Activated T-cell treated with anti-CD3 and anti-CD28 coated beads, Interleukin-2, amount 50 U/mL, for 4 hours (primary cell): ENCODE results near the gene KIF1A. TPM values are rescaled to one million over a fixed set of nuclear protein-coding genes. Genes with fewer than 3 reads are reported as not detected.

Source experiments
- ATAC-seq, 2 donors: fragments of 200-7000 bp; cut with Tn5 transposase; one replicate each; pipeline ENCODE4 v1.10.0; 2021
- DNase-seq: peaks from one replicate; pipeline ENCODE4 v3.0.0-alpha.2; 2020
- H3K27me3 Mint-ChIP-seq: one replicate; pipeline ENCODE4 v1.8.0; 2021; ENCODE audit warnings: low read depth, mixed read lengths
- H3K36me3 Mint-ChIP-seq: one replicate; pipeline ENCODE4 v1.8.0; 2022; ENCODE audit warnings: mixed read lengths; ENCODE audit not compliant: insufficient read depth
- H3K4me1 Mint-ChIP-seq: one replicate; pipeline ENCODE4 v1.8.0; 2021; ENCODE audit warnings: low read depth, mixed read lengths
- H3K4me3 Mint-ChIP-seq: one replicate; pipeline ENCODE4 v1.8.0; 2021; ENCODE audit warnings: mild to moderate bottlenecking, moderate library complexity, mixed read lengths
- H3K9me3 Mint-ChIP-seq: one replicate; pipeline ENCODE4 v1.8.0; 2021; ENCODE audit warnings: mixed read lengths
- total RNA-seq, 3 donors: library from RNA; stranded (reverse); gene quantifications; one replicate each; pipeline ENCODE4 v1.2.1, GENCODE V29; 2021

The KIF1A gene
- total RNA-seq, 3 donors from 2014 or later = 2.5 to 4.5 (median 3.1) TPM

DNA sequence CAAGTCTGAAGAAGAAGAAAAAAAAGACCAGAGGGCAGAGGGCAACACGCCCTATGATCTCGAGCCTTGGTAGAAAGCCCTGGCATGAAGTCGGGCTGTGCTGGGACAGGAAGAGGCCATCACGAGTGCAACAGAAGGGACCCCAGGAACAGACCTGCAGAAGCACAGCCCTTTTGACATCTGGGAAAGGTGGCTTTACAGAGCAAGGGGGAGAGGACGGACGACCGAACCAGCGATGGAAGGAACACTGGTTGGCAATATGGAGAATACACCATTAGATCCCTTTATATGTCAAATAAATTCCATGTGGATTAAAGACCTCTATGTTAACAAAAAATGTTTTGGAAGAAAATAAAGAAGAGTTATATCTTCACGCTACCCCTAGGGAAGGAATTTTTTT lies 10.7 kb downstream of the KIF1A start:
- Mint-ChIP-seq H3K9me3 (peaks cover 13% of the 10 kb centered on the region), H3K4me3 (no peak overlapping the region), H3K27me3 (peaks cover 10% of the 10 kb centered on the region), H3K4me1 (no peaks in the 10 kb centered on the region), H3K36me3 (no peaks in the 10 kb centered on the region)
- no peak for ATAC-seq
- DNase-seq = no peak

DNA sequence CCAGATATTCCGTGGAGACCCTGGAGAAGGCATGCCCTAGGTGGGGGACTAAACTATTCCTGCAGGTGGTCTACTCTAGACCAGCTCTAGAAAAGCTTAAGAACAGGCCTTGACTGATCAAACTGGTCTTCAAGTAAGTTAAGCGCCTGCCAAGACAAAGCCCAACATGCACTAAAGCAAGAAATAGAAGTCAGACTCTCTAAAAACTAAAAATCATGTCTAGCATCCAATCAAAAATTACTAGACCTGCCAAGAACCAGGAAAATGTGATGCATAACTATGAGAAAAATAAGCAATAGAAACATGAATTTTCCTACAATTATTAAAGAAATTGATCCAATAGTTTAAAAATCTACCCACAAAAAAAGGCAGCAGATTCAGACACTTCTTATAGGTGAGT lies 13.6 kb downstream of the KIF1A start:
- Mint-ChIP-seq H3K4me3 (no peak overlapping the region), H3K9me3 (peaks cover 6% of the 10 kb centered on the region), H3K4me1 (no peaks in the 10 kb centered on the region), H3K36me3 (no peaks in the 10 kb centered on the region), H3K27me3 (peaks cover 18% of the 10 kb centered on the region)
- ATAC-seq (no peak), DNase-seq (no peak)

DNA sequence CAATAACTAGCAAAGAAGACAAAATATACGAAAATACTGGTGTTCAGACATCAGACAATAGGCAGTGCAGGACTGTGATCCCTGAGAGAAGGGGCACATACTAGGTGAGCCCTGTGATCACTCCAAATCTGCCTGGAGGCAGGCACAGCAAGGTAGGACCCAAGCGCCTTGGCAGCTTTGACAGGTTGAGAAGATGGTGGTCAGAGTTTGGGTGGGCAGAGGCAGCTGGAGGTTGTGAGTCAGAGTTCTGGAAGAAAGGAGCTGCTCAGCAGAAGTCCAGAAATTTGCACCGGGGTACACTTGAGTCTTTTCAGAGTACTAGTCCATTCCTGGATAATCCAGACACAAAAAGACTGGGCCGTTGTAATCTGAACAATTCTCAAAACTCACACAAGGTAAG lies 14.0 kb downstream of the KIF1A start:
- H3K9me3 Mint-ChIP-seq = peaks cover 6% of the 10 kb centered on the region
- no peak for DNase-seq

DNA sequence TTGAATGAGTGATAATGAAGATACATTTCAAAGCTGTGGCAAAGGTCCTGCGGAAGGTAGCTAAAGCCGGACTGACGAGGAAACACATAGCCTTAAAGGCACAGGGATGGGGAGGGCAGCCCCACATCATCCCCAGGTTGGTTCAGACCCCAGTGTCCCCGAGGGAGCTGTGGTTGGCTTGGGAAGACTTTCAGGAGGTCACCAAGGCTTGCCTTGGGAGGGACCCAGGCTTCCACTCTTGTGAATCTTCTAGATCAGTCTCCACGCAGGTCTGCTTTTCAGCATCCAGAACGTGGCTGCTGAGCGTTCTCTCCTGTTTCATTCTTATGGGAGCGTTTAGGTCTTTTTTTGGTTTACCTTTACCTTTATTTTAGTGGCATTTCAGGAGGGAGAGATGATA lies 16.8 kb downstream of the KIF1A start:
- H3K4me3 Mint-ChIP-seq = no peak overlapping the region
- ATAC-seq = no peak
- peaks cover 29% of the 10 kb centered on the region for H3K27me3 Mint-ChIP-seq
- no peak for DNase-seq
- H3K36me3 Mint-ChIP-seq = no peaks in the 10 kb centered on the region
- no peaks in the 10 kb centered on the region for H3K4me1 Mint-ChIP-seq
- peaks cover 6% of the 10 kb centered on the region for H3K9me3 Mint-ChIP-seq

More for the DNA sequence above, 14.0 kb downstream of the KIF1A start:
- ATAC-seq = no peak
- peaks cover 20% of the 10 kb centered on the region for H3K27me3 Mint-ChIP-seq
- H3K36me3 Mint-ChIP-seq = no peaks in the 10 kb centered on the region
- no peaks in the 10 kb centered on the region for H3K4me1 Mint-ChIP-seq
- no peak overlapping the region for H3K4me3 Mint-ChIP-seq

DNA sequence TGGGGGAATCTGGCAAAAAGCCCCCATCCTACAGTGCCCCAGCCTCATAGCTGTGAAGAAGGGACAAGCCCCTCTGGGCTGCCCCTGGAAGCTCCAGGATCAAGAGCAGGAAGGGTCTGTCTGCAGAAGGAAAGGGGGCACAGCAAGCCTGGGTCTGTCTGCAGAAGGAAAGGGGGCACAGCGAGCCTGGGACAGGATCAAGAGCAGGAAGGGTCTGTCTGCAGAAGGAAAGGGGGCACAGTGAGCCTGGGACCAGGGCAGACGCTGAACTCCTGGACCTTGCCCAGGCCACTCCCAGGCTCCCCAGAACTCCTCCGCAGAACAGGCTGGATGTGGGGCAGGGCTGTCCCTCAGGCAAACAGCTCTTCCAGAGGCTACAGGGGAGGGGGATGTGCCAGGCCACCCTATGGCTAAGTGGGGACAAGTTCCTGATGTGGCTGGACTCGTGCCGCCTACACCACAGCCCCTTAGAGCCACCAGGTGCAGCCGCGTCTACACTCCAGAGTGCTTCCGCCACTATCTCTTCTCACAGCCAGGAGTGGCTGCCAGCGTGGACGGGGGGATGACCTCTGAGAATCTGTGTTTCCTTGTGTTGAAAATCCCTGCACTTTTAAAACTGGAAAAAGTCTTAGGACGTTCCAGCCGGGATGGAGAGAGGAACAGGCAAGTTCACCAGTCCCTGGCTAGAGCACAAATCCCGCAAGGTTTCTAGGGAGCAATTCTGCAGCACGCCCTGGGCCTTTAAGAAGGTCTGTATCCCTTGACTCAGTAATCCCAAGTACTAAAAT lies 20.8 kb downstream of the KIF1A start:
- Mint-ChIP-seq H3K27me3 (peaks cover 37% of the 10 kb centered on the region), H3K9me3 (no peaks in the 10 kb centered on the region), H3K4me1 (no peaks in the 10 kb centered on the region), H3K4me3 (no peak overlapping the region), H3K36me3 (no peaks in the 10 kb centered on the region)
- DNase-seq (no peak), ATAC-seq (no peak)

DNA sequence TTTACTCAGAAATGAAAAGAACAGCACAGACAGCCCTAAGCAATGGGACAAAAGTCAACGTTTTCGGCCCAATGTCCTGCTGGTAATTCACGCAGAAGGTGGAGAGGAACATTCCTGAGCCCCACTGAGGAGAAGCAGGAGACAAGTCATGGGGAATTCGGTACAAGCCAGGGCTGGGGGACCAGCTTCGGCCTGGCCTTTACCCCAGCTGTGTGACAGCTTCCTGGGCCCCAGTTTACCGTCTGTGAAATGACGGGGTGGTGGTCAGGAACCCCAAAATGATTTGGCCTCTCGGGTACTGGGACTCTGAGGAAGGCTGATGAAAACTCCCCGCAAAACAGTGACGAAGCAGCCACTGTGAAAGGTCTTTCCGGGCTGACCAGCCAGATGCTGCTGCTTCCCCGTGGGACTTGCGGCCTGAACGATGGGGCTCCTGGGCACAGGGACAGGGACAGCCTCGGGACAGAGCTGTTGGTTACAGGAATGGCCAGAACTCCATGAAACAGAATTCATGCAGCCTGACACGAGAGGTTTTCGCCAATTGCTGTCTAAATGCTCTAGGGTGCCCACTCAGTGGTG lies 21.6 kb downstream of the KIF1A start:
- H3K36me3 Mint-ChIP-seq = no peaks in the 10 kb centered on the region
- no peaks in the 10 kb centered on the region for H3K4me1 Mint-ChIP-seq
- DNase-seq (no peak), ATAC-seq (no peak)
- H3K27me3 Mint-ChIP-seq = peaks cover 39% of the 10 kb centered on the region
- no peak overlapping the region for H3K4me3 Mint-ChIP-seq
- no peaks in the 10 kb centered on the region for H3K9me3 Mint-ChIP-seq

DNA sequence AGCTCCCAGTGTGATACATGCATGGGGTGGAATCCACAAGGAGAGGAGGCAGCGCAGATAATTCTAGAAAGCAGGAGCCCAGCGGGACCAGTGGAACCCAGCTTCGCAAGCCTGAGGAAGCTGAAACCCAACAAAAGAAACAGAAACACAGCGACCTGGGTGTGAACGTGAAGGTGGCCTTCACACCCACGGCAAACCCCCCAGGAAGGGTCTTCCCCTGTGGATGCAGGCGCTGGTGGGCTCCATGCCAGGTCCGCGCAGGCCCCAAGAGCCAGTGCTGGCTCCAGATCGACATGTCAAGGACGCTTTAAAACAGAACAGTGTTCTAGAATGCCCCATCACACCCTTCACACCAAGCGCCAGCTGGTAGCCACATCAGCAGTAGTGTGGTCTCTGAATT lies 22.1 kb downstream of the KIF1A start:
- Mint-ChIP-seq H3K9me3 (no peaks in the 10 kb centered on the region), H3K36me3 (no peaks in the 10 kb centered on the region), H3K4me3 (no peak overlapping the region), H3K4me1 (no peaks in the 10 kb centered on the region), H3K27me3 (peaks cover 34% of the 10 kb centered on the region)
- no peak for DNase-seq
- ATAC-seq = no peak

DNA sequence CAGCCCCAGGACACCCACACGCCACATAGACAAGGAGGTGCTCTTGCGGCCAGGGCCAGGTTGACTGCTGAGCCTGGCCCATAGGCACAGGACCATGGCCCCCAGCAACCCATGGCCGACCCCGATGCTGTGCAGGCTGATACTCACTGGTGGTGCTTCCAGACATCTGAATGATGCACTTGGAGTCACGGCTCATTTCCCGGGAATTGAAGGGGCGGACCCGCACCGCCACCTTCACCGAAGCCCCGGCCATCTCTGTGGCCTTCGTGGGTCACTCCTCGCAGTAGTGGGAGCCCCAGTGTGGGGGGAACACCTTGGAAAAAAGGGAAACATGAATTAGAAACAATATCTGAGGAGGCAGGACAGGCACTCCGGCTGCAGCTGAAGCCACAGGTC lies 22.5 kb downstream of the KIF1A start:
- no peaks in the 10 kb centered on the region for H3K36me3 Mint-ChIP-seq

DNA sequence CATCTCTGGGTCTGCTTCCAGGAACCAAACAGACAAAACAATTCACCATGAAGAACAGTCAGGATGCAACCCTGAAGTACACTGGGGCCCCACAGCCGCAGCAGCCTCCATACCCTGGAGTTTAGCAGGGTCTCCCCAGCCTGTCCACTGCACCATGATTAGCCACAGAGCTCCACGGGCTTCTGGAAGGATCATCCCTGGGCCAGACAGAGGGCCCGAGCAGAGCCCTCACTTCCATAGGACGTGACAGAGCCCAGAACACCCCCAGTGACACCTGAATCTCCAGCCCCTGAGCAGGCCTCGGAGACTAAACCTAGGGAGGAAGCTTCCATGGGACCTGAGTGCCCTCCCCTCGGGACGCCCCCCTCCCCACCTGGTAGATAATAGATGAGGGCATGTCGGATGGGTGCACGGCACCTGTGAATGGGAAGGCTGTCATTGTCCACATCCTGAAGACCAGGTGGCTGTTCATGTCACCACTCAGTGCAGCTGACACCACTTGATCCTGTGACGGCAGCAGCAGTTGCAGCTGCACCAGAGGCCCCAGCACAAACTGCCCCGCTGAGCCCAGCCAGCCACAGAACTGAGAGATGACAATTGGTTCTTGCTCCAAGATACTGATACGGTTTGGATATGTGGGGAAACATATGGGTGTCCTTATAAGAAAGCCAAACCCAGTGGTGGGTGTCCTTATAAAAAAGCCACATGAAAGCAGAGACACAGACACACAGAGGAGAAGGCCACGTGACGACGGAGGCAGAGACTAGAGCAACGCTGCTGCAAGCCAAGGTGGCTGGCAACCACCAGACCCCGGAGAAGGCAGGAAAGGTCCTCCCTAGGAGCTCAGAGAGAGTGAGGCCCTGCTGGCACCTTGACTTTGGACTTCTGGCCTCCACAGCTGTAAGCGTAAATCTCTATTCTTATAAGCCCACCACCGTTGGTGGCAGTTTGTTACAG lies 23.2 kb downstream of the KIF1A start:
- no peaks in the 10 kb centered on the region for H3K36me3 Mint-ChIP-seq
- no peak overlapping the region for H3K4me3 Mint-ChIP-seq
- DNase-seq (no peak), ATAC-seq (no peak)
- H3K9me3 Mint-ChIP-seq = no peaks in the 10 kb centered on the region
- no peaks in the 10 kb centered on the region for H3K4me1 Mint-ChIP-seq
- peaks cover 33% of the 10 kb centered on the region for H3K27me3 Mint-ChIP-seq

More for the DNA sequence above, 22.5 kb downstream of the KIF1A start:
- Mint-ChIP-seq H3K27me3 (peaks cover 33% of the 10 kb centered on the region), H3K9me3 (no peaks in the 10 kb centered on the region), H3K4me1 (no peaks in the 10 kb centered on the region), H3K4me3 (no peak overlapping the region)
- DNase-seq (peak; percentile 3), ATAC-seq (no peak)

DNA sequence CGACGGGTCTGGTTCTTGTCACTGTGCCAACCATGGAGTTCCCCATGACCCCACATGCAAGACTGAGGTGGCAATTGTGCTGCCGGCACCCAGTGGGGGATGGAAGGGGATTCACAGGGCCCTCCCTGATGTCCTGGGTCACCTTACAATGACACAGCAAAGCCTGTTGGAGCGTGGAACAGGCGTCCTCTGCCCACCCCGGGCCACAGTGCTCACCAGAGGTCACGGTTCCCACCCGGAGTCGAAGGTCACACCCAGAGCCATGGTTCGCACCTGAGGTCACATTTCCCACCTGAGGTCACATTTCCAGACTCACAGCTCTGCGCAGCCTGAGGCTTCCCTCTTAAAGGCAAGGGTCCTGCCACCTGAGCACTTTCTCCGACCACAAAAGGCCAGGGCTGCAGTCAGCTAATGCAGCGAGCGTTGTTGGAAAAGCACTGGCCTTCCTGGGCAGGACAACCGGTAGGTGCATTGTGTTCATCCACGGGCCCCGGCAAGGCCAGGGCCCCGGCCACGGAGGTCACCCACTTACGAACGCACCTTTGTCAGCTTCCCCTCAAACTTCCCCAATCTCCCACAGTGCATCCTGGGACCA lies 24.0 kb downstream of the KIF1A start:
- H3K27me3 Mint-ChIP-seq = peaks cover 31% of the 10 kb centered on the region
- no peak overlapping the region for H3K4me3 Mint-ChIP-seq
- ATAC-seq = no peak
- H3K36me3 Mint-ChIP-seq = no peaks in the 10 kb centered on the region
- H3K4me1 Mint-ChIP-seq = no peaks in the 10 kb centered on the region
- DNase-seq = no peak
- H3K9me3 Mint-ChIP-seq = no peaks in the 10 kb centered on the region

DNA sequence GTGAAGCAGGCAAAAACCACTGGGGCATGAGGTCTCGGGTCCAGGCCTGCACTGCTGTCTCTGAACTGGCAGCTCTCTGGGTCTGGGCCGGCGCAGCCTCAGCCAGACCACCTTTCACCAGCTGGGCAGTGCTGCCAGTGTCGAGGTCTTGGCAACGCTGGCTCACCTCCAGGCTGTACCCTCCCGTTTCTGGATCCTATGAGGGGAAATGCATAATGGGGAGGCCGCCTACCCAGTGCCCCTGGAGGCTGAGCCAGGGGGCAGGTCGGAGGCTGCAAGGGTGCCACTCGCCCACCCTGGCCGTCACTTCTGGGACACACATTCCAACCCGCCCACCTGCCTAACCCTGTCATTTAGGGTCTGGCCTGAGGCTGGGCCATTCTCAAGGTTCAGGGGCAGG lies 24.6 kb downstream of the KIF1A start:
- no peaks in the 10 kb centered on the region for H3K4me1 Mint-ChIP-seq
- ATAC-seq (no peak), DNase-seq (no peak)
- H3K4me3 Mint-ChIP-seq = no peak overlapping the region
- no peaks in the 10 kb centered on the region for H3K36me3 Mint-ChIP-seq
- peaks cover 27% of the 10 kb centered on the region for H3K27me3 Mint-ChIP-seq
- H3K9me3 Mint-ChIP-seq = no peaks in the 10 kb centered on the region

DNA sequence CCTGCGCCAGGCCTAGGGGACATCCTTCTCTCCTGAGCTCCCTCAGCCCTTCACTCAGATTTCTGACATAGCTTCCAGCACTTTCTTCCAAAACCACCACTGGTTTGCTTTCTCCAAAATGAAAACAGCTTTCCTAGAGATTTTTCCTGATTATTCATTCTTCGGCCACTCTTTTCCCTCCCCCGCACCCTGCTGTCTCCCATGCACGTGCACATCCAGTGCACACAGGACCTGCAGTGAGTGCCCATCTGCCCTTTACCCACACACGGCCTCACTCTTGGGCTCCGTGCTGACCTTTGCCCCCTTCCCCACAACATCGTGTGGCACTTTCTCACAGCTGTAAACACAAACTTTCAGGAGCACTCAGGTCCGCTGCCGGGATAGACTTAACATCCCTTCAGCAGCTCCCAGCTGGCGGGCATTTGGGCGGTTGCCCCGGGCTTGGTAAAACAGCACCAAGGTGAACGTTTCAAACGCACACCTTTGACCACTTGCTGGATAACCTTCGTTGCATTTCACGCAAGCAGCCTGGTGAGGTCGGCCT lies 25.8 kb downstream of the KIF1A start:
- Mint-ChIP-seq H3K4me1 (no peaks in the 10 kb centered on the region), H3K9me3 (no peaks in the 10 kb centered on the region), H3K4me3 (no peak overlapping the region), H3K36me3 (no peaks in the 10 kb centered on the region), H3K27me3 (peaks cover 23% of the 10 kb centered on the region)
- DNase-seq = no peak
- ATAC-seq = no peak

DNA sequence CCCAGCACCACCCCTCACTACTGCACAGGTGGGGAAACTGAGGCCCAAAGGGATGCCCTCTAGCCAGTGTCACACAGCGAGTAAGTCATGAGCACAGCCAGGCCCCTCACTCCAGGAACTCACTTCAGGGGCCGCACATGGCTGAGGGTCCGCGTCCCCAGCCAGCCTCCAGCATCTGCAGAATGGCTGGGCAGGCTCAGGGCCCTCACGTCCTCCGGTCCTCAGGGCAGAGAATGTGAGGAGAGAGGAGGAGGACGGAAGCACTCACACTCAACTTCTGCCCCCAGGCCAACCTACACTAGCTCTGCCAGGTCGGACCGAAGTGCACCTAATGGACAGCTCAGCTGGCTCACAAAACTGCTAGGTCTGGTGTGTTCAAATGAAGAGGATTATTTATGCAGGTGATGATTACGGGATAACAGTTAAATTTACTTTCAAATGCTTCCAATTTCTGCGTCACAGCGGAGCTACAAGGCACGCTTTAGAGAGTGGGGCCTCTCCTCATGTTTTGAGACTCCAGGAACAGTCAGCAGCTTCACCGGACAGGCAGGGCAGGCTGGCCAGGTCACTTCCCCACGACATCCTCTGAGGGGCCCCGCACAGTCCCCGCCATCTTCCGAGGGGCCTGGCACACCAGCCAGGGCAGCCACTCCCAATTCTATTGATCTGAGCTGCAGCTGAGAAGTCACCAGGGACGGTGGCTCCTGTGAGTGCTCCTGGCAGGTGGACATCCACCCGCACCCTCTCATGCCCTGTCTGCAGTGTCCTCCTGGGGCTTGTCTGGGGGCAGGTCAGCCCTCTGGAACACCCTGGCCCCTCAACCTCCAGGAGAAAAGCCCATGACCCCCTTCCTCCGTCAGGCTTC lies 26.5 kb downstream of the KIF1A start:
- Mint-ChIP-seq H3K4me1 (no peaks in the 10 kb centered on the region), H3K9me3 (no peaks in the 10 kb centered on the region), H3K4me3 (no peak overlapping the region), H3K36me3 (no peaks in the 10 kb centered on the region), H3K27me3 (peaks cover 21% of the 10 kb centered on the region)
- ATAC-seq = no peak
- no peak for DNase-seq
